HEK293 (cell line): Measurements from ENCODE around the gene RTBDN.
A peak's percentile ranks its signal among the peaks of the same experiment; 100 is the strongest.

Source experiments
- BCL11A ChIP-seq: fragments of 450-650 bp; formaldehyde crosslinking; IDR thresholded peaks from 2 replicates; pipeline ENCODE4 v1.5.1; 2016; ENCODE audit warnings: low read depth, missing biosample characterization, missing genetic modification characterization
- MZF1 ChIP-seq: fragments of 450-650 bp; formaldehyde crosslinking; IDR thresholded peaks from 2 replicates; pipeline ENCODE4 v1.5.1; 2017; ENCODE audit warnings: missing biosample characterization, missing genetic modification characterization, borderline replicate concordance
- RBAK ChIP-seq: fragments of 450-650 bp; formaldehyde crosslinking; IDR thresholded peaks from 2 replicates; pipeline ENCODE4 v1.5.1; 2016; ENCODE audit warnings: missing biosample characterization, missing genetic modification characterization
- SCRT2 ChIP-seq: fragments of 450-650 bp; formaldehyde crosslinking; IDR thresholded peaks from 2 replicates; pipeline ENCODE4 v1.5.1; 2016; ENCODE audit warnings: missing biosample characterization, missing genetic modification characterization
- ZBTB17 ChIP-seq: fragments of 450-650 bp; formaldehyde crosslinking; IDR thresholded peaks from 2 replicates; pipeline ENCODE4 v1.5.1; 2016; ENCODE audit warnings: missing biosample characterization, missing genetic modification characterization
- ZBTB21 ChIP-seq: fragments of 450-650 bp; formaldehyde crosslinking; IDR thresholded peaks from 2 replicates; pipeline ENCODE4 v1.5.1; 2017; ENCODE audit warnings: missing biosample characterization, missing genetic modification characterization
- ZNF132 ChIP-seq: fragments of 450-650 bp; formaldehyde crosslinking; IDR thresholded peaks from 2 replicates; pipeline ENCODE4 v1.5.1; 2017; ENCODE audit warnings: missing biosample characterization, missing genetic modification characterization, borderline replicate concordance
- ZNF133 ChIP-seq: fragments of 450-650 bp; formaldehyde crosslinking; IDR thresholded peaks from 2 replicates; pipeline ENCODE4 v1.5.1; 2016; ENCODE audit warnings: missing biosample characterization, missing genetic modification characterization
- ZNF138 ChIP-seq: fragments of 450-650 bp; formaldehyde crosslinking; IDR thresholded peaks from 2 replicates; pipeline ENCODE4 v1.5.1; 2016; ENCODE audit warnings: missing biosample characterization, missing genetic modification characterization, borderline replicate concordance
- ZNF16 ChIP-seq: fragments of 450-650 bp; formaldehyde crosslinking; IDR thresholded peaks from 2 replicates; pipeline ENCODE4 v1.5.1; 2016; ENCODE audit warnings: low read depth, missing biosample characterization, missing genetic modification characterization
- ZNF19 ChIP-seq: fragments of 450-650 bp; formaldehyde crosslinking; IDR thresholded peaks from 2 replicates; pipeline ENCODE4; 2016; ENCODE audit warnings: missing biosample characterization, missing genetic modification characterization, low read depth
- ZNF2 ChIP-seq: fragments of 450-650 bp; formaldehyde crosslinking; IDR thresholded peaks from 2 replicates; pipeline ENCODE4 v1.5.1; 2016; ENCODE audit warnings: missing biosample characterization, missing genetic modification characterization
- ZNF223 ChIP-seq: fragments of 450-650 bp; formaldehyde crosslinking; IDR thresholded peaks from 2 replicates; pipeline ENCODE4 v1.5.1; 2016; ENCODE audit warnings: missing biosample characterization, missing genetic modification characterization
- ZNF23 ChIP-seq: fragments of 450-650 bp; formaldehyde crosslinking; IDR thresholded peaks from 2 replicates; pipeline ENCODE4 v1.5.1; 2016; ENCODE audit warnings: missing biosample characterization, missing genetic modification characterization, borderline replicate concordance
- ZNF248 ChIP-seq: fragments of 450-650 bp; formaldehyde crosslinking; IDR thresholded peaks from 2 replicates; pipeline ENCODE4 v1.5.1; 2017; ENCODE audit warnings: missing biosample characterization, missing genetic modification characterization
- ZNF341 ChIP-seq: fragments of 450-650 bp; formaldehyde crosslinking; IDR thresholded peaks from 2 replicates; pipeline ENCODE4; 2016; ENCODE audit warnings: low read depth, missing biosample characterization, missing genetic modification characterization
- ZNF350 ChIP-seq: fragments of 450-650 bp; formaldehyde crosslinking; IDR thresholded peaks from 2 replicates; pipeline ENCODE4 v1.5.0; 2017; ENCODE audit warnings: missing biosample characterization, mild to moderate bottlenecking, missing genetic modification characterization
- ZNF404 ChIP-seq: fragments of 450-650 bp; formaldehyde crosslinking; IDR thresholded peaks from 2 replicates; pipeline ENCODE4 v1.5.1; 2017; ENCODE audit warnings: missing biosample characterization, missing genetic modification characterization
- ZNF548 ChIP-seq: fragments of 450-650 bp; formaldehyde crosslinking; IDR thresholded peaks from 2 replicates; pipeline ENCODE4 v1.5.1; 2016; ENCODE audit warnings: missing biosample characterization, missing genetic modification characterization
- ZNF629 ChIP-seq: fragments of 450-650 bp; formaldehyde crosslinking; IDR thresholded peaks from 2 replicates; pipeline ENCODE4 v1.5.1; 2017; ENCODE audit warnings: missing biosample characterization, missing genetic modification characterization
- ZNF654 ChIP-seq: fragments of 450-650 bp; formaldehyde crosslinking; IDR thresholded peaks from 2 replicates; pipeline ENCODE4 v1.5.1; 2016; ENCODE audit warnings: low read depth, missing biosample characterization, missing genetic modification characterization
- ZNF664 ChIP-seq: fragments of 450-650 bp; formaldehyde crosslinking; IDR thresholded peaks from 2 replicates; pipeline ENCODE4 v1.5.1; 2016; ENCODE audit warnings: missing biosample characterization, missing genetic modification characterization
- ZNF785 ChIP-seq: fragments of 450-650 bp; formaldehyde crosslinking; IDR thresholded peaks from 2 replicates; pipeline ENCODE4 v1.5.1; 2016; ENCODE audit warnings: missing biosample characterization, missing genetic modification characterization
- ZXDB ChIP-seq: fragments of 450-650 bp; formaldehyde crosslinking; IDR thresholded peaks from 2 replicates; pipeline ENCODE4 v1.5.1; 2016; ENCODE audit warnings: missing biosample characterization, missing genetic modification characterization
- TF ChIP-seq, protein P1 (sequence below): fragments of 450-650 bp; formaldehyde crosslinking; conservative IDR thresholded peaks from 2 replicates; pipeline ENCODE4 v1.5.1; 2016; ENCODE audit warnings: low read depth, missing biosample characterization, missing genetic modification characterization
- TF ChIP-seq, protein P2 (sequence below): fragments of 450-650 bp; formaldehyde crosslinking; IDR thresholded peaks from 2 replicates; pipeline ENCODE4 v1.5.1; 2016; ENCODE audit warnings: missing biosample characterization, missing genetic modification characterization
- TF ChIP-seq, protein P3 (sequence below): fragments of 450-650 bp; formaldehyde crosslinking; IDR thresholded peaks from 2 replicates; pipeline ENCODE4 v1.5.1; 2016; ENCODE audit warnings: missing biosample characterization, missing genetic modification characterization
- TF ChIP-seq, protein P4 (sequence below): fragments of 450-650 bp; formaldehyde crosslinking; IDR thresholded peaks from 2 replicates; pipeline ENCODE4 v1.5.1; 2016; ENCODE audit warnings: missing biosample characterization, missing genetic modification characterization
- TF ChIP-seq, protein P5 (sequence below): fragments of 450-650 bp; formaldehyde crosslinking; IDR thresholded peaks from 2 replicates; pipeline ENCODE4 v1.5.1; 2016; ENCODE audit warnings: missing biosample characterization, missing genetic modification characterization
- TF ChIP-seq, protein P6 (sequence below): fragments of 450-650 bp; formaldehyde crosslinking; IDR thresholded peaks from 2 replicates; pipeline ENCODE4 v1.5.1; 2016; ENCODE audit warnings: missing biosample characterization, missing genetic modification characterization, borderline replicate concordance

Gene RTBDN

DNA sequence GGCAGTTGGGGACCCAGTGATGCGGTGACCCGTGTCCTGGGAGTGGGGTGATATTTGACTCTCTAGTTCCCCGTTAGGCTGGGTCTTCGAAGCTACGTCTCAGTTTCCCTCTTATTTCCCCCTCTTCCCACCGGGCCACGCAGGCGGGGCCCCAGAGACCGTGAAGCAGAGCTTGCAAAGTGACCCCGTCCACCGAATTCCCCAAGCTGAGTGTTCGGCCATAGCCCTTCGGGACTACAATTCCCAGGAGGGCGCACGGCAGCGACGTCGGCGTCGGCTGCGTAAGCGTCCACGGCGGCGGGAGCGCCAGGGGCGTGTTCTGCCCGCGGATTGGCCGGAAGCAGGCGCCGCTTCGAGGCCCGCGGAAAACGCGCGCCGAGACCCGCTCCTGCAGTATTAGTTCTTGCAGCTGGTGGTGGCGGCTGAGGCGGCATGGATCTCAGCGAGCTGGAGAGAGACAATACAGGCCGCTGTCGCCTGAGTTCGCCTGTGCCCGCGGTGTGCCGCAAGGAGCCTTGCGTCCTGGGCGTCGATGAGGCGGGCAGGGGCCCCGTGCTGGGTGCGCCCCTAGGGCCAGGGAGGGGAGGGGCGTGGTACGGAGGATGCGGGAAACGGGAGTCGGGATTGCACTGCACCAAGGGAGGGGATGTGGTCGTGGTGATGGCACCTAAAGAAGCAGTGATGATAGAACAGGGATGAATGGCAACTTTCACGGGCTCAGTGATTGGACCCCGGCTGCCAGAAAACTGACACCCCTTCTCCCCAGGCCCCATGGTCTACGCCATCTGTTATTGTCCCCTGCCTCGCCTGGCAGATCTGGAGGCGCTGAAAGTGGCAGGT lies 27.9 kb downstream of the RTBDN start, which contains the start of gene RNASEH2A (continued):
- TF ChIP-seq, protein P1, sequence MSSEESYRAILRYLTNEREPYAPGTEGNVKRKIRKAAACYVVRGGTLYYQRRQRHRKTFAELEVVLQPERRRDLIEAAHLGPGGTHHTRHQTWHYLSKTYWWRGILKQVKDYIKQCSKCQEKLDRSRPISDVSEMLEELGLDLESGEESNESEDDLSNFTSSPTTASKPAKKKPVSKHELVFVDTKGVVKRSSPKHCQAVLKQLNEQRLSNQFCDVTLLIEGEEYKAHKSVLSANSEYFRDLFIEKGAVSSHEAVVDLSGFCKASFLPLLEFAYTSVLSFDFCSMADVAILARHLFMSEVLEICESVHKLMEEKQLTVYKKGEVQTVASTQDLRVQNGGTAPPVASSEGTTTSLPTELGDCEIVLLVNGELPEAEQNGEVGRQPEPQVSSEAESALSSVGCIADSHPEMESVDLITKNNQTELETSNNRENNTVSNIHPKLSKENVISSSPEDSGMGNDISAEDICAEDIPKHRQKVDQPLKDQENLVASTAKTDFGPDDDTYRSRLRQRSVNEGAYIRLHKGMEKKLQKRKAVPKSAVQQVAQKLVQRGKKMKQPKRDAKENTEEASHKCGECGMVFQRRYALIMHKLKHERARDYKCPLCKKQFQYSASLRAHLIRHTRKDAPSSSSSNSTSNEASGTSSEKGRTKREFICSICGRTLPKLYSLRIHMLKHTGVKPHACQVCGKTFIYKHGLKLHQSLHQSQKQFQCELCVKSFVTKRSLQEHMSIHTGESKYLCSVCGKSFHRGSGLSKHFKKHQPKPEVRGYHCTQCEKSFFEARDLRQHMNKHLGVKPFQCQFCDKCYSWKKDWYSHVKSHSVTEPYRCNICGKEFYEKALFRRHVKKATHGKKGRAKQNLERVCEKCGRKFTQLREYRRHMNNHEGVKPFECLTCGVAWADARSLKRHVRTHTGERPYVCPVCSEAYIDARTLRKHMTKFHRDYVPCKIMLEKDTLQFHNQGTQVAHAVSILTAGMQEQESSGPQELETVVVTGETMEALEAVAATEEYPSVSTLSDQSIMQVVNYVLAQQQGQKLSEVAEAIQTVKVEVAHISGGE = peak; percentile 40
- TF ChIP-seq ZNF133 (tag by site-specific recombination) (0 out of 2 replicates have a peak, but pooled peaks have one; percentile 9), ZNF138 (tag by site-specific recombination) (no peak), ZBTB21 (tag by site-specific recombination) (peak; percentile 23; the same call in 1 of the 2 replicates), ZNF248 (tag by site-specific recombination) (no peak), ZNF341 (tag by site-specific recombination) (peak; percentile 60), ZNF654 (no peak), ZNF350 (no peak), ZNF132 (no peak), ZNF223 (tag by site-specific recombination) (no peak), SCRT2 (tag by site-specific recombination) (no peak), ZNF785 (tag by site-specific recombination) (no peak), ZNF664 (no peak), ZNF404 (tag by site-specific recombination) (no peak), ZNF629 (tag by site-specific recombination) (peak; percentile 60), ZXDB (peak; percentile 98), ZNF2 (peak; percentile 77), ZNF19 (no peak), ZNF16 (tag by site-specific recombination) (no peak), MZF1 (tag by site-specific recombination) (no peak), BCL11A (tag by site-specific recombination) (peak; percentile 76; the same call in 1 of the 2 replicates), ZNF548 (tag by site-specific recombination) (no peak), ZBTB17 (tag by site-specific recombination) (peak; percentile 63), RBAK (tag by site-specific recombination) (no peak), ZNF23 (no peak)
- TF ChIP-seq, protein P2, sequence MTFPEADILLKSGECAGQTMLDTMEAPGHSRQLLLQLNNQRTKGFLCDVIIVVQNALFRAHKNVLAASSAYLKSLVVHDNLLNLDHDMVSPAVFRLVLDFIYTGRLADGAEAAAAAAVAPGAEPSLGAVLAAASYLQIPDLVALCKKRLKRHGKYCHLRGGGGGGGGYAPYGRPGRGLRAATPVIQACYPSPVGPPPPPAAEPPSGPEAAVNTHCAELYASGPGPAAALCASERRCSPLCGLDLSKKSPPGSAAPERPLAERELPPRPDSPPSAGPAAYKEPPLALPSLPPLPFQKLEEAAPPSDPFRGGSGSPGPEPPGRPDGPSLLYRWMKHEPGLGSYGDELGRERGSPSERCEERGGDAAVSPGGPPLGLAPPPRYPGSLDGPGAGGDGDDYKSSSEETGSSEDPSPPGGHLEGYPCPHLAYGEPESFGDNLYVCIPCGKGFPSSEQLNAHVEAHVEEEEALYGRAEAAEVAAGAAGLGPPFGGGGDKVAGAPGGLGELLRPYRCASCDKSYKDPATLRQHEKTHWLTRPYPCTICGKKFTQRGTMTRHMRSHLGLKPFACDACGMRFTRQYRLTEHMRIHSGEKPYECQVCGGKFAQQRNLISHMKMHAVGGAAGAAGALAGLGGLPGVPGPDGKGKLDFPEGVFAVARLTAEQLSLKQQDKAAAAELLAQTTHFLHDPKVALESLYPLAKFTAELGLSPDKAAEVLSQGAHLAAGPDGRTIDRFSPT (tag by site-specific recombination) = peak; percentile 48; the same call in 1 of the 2 replicates
- TF ChIP-seq, protein P3, sequence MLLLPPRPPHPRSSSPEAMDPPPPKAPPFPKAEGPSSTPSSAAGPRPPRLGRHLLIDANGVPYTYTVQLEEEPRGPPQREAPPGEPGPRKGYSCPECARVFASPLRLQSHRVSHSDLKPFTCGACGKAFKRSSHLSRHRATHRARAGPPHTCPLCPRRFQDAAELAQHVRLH = 0 out of 2 replicates have a peak, but pooled peaks have one; percentile 53
- TF ChIP-seq, protein P4, sequence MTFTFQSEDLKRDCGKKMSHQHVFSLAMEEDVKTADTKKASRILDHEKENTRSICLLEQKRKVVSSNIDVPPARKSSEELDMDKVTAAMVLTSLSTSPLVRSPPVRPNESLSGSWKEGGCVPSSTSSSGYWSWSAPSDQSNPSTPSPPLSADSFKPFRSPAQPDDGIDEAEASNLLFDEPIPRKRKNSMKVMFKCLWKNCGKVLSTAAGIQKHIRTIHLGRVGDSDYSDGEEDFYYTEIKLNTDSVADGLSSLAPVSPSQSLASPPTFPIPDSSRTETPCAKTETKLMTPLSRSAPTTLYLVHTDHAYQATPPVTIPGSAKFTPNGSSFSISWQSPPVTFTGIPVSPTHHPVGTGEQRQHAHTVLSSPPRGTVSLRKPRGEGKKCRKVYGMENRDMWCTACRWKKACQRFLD (tag by site-specific recombination) = no peak
- TF ChIP-seq, protein P5, sequence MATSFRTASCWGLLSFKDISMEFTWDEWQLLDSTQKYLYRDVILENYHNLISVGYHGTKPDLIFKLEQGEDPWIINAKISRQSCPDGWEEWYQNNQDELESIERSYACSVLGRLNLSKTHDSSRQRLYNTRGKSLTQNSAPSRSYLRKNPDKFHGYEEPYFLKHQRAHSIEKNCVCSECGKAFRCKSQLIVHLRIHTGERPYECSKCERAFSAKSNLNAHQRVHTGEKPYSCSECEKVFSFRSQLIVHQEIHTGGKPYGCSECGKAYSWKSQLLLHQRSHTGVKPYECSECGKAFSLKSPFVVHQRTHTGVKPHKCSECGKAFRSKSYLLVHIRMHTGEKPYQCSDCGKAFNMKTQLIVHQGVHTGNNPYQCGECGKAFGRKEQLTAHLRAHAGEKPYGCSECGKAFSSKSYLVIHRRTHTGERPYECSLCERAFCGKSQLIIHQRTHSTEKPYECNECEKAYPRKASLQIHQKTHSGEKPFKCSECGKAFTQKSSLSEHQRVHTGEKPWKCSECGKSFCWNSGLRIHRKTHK = no peak
- TF ChIP-seq, protein P6, sequence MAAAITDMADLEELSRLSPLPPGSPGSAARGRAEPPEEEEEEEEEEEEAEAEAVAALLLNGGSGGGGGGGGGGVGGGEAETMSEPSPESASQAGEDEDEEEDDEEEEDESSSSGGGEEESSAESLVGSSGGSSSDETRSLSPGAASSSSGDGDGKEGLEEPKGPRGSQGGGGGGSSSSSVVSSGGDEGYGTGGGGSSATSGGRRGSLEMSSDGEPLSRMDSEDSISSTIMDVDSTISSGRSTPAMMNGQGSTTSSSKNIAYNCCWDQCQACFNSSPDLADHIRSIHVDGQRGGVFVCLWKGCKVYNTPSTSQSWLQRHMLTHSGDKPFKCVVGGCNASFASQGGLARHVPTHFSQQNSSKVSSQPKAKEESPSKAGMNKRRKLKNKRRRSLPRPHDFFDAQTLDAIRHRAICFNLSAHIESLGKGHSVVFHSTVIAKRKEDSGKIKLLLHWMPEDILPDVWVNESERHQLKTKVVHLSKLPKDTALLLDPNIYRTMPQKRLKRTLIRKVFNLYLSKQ (tag by site-specific recombination) = peak; percentile 6; the same call in 1 of the 2 replicates
